HG03342 (cell line): ENCODE measurements around the gene ZNF296.

Experiments
- ATAC-seq: cut with Tn5 transposase; IDR thresholded peaks from one replicate; pipeline ENCODE4 v1.9.1; 2021; ENCODE audit warnings: mild to moderate bottlenecking, moderate library complexity; ENCODE audit not compliant: unreplicated experiment

Gene ZNF296

GRCh38 chr19:45090034-45090433 lies 13.8 kb upstream of the ZNF296 start:
- ATAC-seq: no peak

- no peak for ATAC-seq
Measured at GRCh38 chr19:45087531-45087930, 11.3 kb upstream of the ZNF296 start.

GRCh38 chr19:45086480-45086879 lies 10.2 kb upstream of the ZNF296 start:
- ATAC-seq: no peak

- ATAC-seq: no peak
Measured at GRCh38 chr19:45082170-45082569, 5.9 kb upstream of the ZNF296 start.

GRCh38 chr19:45079911-45080370 lies 3.7 kb upstream of the ZNF296 start:
- no peak for ATAC-seq

GRCh38 chr19:45079063-45079910 lies 3.0 kb upstream of the ZNF296 start, which contains the start of gene GEMIN7:
Gene GEMIN7, plus strand, starts transcription at chr19:45079260. Its CDS starts 10,855 bp downstream, at chr19:45090115.
- ATAC-seq: no peak

- ATAC-seq: no peak
Measured at GRCh38 chr19:45078390-45079062, 2.2 kb upstream of the ZNF296 start.

GRCh38 chr19:45076851-45077730 lies 813 bp upstream of the ZNF296 start:
- no peak for ATAC-seq

GRCh38 chr19:45075301-45076028 lies 813 bp downstream of the ZNF296 start:
- ATAC-seq: peak; percentile 47

- no peak for ATAC-seq
Measured at GRCh38 chr19:45074744-45075300, 1.5 kb downstream of the ZNF296 start.

GRCh38 chr19:45071969-45072790 lies 4.1 kb downstream of the ZNF296 start:
- no peak for ATAC-seq

GRCh38 chr19:45071545-45071938 lies 4.7 kb downstream of the ZNF296 start:
- ATAC-seq: no peak

GRCh38 chr19:45070861-45071544 lies 5.3 kb downstream of the ZNF296 start:
- ATAC-seq: no peak

- ATAC-seq: no peak
Measured at GRCh38 chr19:45070214-45070613, 6.1 kb downstream of the ZNF296 start.

- ATAC-seq: no peak
Measured at GRCh38 chr19:45069056-45069455, 7.2 kb downstream of the ZNF296 start.

- ATAC-seq: no peak
Measured at GRCh38 chr19:45068041-45068440, 8.2 kb downstream of the ZNF296 start.

GRCh38 chr19:45066921-45067661 lies 9.2 kb downstream of the ZNF296 start:
- ATAC-seq: no peak
